Fibroblast of lung (primary cell): Measurements from ENCODE around the gene KLHL29.

Experiments
- EZH2 ChIP-seq: IDR thresholded peaks from 2 replicates; pipeline ENCODE4 v1.5.1; 2012; ENCODE audit warnings: low read length, control low read depth, mild to moderate bottlenecking; ENCODE audit errors: missing control alignments
- TF ChIP-seq, protein P1 (sequence below), 2 donors: IDR thresholded peaks in 1 of 2; conservative IDR thresholded peaks in 1 of 2; 1 replicate in 1 of 2; 2 replicates in 1 of 2; pipeline ENCODE4 v1.5.1; 2011 to 2012; ENCODE audit warnings: low read length in 2 of 2, control low read depth in 1 of 2, inconsistent platforms in 1 of 2, low read depth in 1 of 2, mild to moderate bottlenecking in 1 of 2

DNA sequence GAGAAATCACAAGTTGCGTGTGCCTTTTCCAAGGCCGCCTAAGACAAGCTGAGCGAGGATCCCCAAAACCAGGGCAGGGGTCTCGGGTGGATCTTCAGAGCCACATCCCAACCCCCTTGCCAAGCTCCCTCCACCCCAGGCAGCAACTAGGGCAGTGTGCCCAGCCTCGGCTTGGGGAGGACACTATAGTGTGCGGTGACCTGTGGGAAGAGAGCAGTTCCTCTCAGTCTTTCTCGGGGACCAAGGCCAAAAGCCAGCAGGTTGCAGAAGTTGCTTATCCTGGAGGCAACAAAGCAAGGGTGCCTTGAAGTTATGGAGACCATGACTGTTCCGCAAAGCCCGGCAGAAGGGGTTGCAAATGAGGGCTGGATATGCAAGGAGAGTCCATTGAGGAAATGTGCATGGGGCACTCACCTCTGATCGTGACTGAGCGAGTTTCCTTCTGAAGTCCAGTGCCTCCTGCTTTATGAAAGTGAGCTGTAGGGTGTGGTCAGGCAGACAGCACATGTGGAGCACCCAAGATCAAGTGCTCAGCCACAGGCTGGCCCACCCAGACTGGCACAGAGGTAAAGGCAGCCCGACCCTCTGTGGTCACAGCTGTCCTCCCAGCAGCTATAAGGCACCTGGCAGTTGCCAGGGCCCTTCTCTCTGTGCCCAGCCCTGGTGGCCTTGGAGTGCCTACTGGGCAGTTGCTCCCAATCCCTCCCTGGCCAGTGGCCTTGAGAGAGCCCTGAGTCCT, 281.4 kb downstream of the KLHL29 start:
- TF ChIP-seq, protein P1, sequence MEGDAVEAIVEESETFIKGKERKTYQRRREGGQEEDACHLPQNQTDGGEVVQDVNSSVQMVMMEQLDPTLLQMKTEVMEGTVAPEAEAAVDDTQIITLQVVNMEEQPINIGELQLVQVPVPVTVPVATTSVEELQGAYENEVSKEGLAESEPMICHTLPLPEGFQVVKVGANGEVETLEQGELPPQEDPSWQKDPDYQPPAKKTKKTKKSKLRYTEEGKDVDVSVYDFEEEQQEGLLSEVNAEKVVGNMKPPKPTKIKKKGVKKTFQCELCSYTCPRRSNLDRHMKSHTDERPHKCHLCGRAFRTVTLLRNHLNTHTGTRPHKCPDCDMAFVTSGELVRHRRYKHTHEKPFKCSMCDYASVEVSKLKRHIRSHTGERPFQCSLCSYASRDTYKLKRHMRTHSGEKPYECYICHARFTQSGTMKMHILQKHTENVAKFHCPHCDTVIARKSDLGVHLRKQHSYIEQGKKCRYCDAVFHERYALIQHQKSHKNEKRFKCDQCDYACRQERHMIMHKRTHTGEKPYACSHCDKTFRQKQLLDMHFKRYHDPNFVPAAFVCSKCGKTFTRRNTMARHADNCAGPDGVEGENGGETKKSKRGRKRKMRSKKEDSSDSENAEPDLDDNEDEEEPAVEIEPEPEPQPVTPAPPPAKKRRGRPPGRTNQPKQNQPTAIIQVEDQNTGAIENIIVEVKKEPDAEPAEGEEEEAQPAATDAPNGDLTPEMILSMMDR (conservative IDR thresholded peaks at IDR 0.05 in 1 of 2, IDR thresholded peaks at IDR 0.05 in 1 of 2; ENCODE audit: low read depth in 1 of 2, low read length in 2 of 2), result no peak
- no peak for TF ChIP-seq EZH2
